ENCODE measurements around the gene NHSL1. TPM values are rescaled to one million over a fixed set of nuclear protein-coding genes. Genes with fewer than 3 reads are reported as not detected.

Gene NHSL1
- total and polyA plus RNA-seq, 9 donors: 0.84 to 7.1 (median 2.6) TPM

GRCh38 chr6:138443979-138444378 is 55.3 kb downstream of the NHSL1 start:
- no peaks in the 10 kb centered on the region for H3K4me1 ChIP-seq (ENCODE audit: insufficient read depth)
- TF ChIP-seq, protein P1, sequence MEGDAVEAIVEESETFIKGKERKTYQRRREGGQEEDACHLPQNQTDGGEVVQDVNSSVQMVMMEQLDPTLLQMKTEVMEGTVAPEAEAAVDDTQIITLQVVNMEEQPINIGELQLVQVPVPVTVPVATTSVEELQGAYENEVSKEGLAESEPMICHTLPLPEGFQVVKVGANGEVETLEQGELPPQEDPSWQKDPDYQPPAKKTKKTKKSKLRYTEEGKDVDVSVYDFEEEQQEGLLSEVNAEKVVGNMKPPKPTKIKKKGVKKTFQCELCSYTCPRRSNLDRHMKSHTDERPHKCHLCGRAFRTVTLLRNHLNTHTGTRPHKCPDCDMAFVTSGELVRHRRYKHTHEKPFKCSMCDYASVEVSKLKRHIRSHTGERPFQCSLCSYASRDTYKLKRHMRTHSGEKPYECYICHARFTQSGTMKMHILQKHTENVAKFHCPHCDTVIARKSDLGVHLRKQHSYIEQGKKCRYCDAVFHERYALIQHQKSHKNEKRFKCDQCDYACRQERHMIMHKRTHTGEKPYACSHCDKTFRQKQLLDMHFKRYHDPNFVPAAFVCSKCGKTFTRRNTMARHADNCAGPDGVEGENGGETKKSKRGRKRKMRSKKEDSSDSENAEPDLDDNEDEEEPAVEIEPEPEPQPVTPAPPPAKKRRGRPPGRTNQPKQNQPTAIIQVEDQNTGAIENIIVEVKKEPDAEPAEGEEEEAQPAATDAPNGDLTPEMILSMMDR (IDR thresholded peaks at IDR 0.05): no peak
- TF ChIP-seq POLR2A (IDR thresholded peaks at IDR 0.05) (no peak), EP300 (IDR thresholded peaks at IDR 0.05) (no peak)
- no peak for DNase-seq
- H3K27ac ChIP-seq: no peak overlapping the region
- intact Hi-C loops (cut with DNase I): no loop called here
- no peaks in the 10 kb centered on the region for H3K9me3 ChIP-seq
- H3K27me3 ChIP-seq: no peaks in the 10 kb centered on the region
- H3K36me3 ChIP-seq: no peaks in the 10 kb centered on the region
- no peak overlapping the region for H3K4me3 ChIP-seq

GRCh38 chr6:138442663-138443062 is 56.6 kb downstream of the NHSL1 start:
- no peak for DNase-seq
- Histone ChIP-seq H3K4me3 (no peak overlapping the region), H3K27me3 (no peaks in the 10 kb centered on the region), H3K27ac (no peak overlapping the region), H3K36me3 (no peaks in the 10 kb centered on the region), H3K4me1 (ENCODE audit: insufficient read depth) (no peaks in the 10 kb centered on the region), H3K9me3 (no peaks in the 10 kb centered on the region)
- TF ChIP-seq POLR2A (IDR thresholded peaks at IDR 0.05): no peak
- no peak for TF ChIP-seq EP300 (IDR thresholded peaks at IDR 0.05)
- TF ChIP-seq, protein P1 (IDR thresholded peaks at IDR 0.05): no peak
- intact Hi-C loops (cut with DNase I): no loop called here
- WGBS, 3 donors: 94 to 97% (median 95%) methylated on average over 2 of the region's 2 CpGs

DNA sequence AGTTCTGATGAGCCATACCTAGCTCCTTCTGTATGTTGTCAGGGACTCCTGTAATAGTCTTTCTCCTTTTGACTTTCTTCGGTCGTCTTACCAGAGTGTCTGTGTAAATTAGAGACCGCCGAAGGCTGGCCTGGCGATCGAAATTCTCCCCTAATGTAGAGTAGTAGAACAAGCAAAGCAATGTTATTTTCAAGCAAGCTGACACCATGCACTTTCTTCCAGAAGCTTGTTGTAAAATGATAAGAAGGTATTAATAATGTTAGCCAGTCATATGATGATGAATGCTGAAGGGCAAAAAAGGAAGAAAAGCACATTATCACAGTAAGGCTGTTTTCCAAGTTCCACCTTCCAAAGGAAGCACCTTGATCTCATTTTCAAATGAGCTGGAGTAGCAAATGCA is 57.3 kb downstream of the NHSL1 start:
- intact Hi-C loops (cut with DNase I): no loop called here
- Histone ChIP-seq H3K4me1 (ENCODE audit: insufficient read depth) (no peaks in the 10 kb centered on the region), H3K36me3 (no peaks in the 10 kb centered on the region), H3K27ac (no peak overlapping the region), H3K9me3 (no peaks in the 10 kb centered on the region), H3K27me3 (no peaks in the 10 kb centered on the region), H3K4me3 (no peak overlapping the region)
- TF ChIP-seq POLR2A (IDR thresholded peaks at IDR 0.05) (no peak), EP300 (IDR thresholded peaks at IDR 0.05) (no peak)
- TF ChIP-seq, protein P1 (IDR thresholded peaks at IDR 0.05): no peak
- WGBS, 3 donors: 95 to 96% (median 96%) methylated on average over 6 of the region's 6 CpGs
- no peak for DNase-seq

DNA sequence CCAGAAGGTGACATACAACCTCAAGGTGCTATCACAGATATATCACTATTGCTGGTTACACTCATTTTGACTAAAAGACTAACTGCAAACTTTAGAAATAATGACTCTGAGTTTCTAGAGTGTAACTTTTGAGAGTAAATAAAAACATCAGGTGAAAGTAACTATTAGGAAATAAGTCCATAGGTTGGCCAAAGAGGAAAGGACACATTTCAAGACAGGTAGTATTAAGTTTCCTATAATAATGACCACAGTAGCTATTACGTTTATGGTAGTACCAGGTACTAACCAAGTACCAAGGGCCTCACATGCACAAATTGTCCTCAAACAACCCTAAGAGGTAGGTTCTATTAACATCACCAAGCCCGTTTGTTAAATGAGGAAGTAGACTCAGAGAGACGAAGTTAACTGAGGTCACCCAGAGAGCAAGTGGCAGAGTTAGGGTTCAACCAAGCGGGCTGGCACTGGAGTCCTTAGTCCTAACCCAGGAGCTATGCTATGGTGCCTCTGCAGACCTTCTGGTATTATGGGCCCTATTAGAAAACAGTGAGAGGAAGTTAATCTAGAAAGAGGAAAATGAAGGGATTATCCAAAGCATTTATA is 58.4 kb downstream of the NHSL1 start:
- intact Hi-C loops (cut with DNase I): no loop called here
- TF ChIP-seq EP300 (IDR thresholded peaks at IDR 0.05) (no peak), POLR2A (IDR thresholded peaks at IDR 0.05) (no peak)
- TF ChIP-seq, protein P1 (IDR thresholded peaks at IDR 0.05): no peak

More for the DNA sequence above, 58.4 kb downstream of the NHSL1 start:
- H3K4me1 ChIP-seq (ENCODE audit: insufficient read depth): no peaks in the 10 kb centered on the region
- H3K36me3 ChIP-seq: no peaks in the 10 kb centered on the region
- no peak overlapping the region for H3K4me3 ChIP-seq
- 90 to 95% (median 91%) methylated on average over 4 of the region's 4 CpGs for WGBS, 3 donors
- DNase-seq: no peak
- H3K27ac ChIP-seq: no peak overlapping the region
- H3K9me3 ChIP-seq: no peaks in the 10 kb centered on the region
- H3K27me3 ChIP-seq: no peaks in the 10 kb centered on the region

Measured in ovary (tissue), 9 donors.